Activated CD4-positive, CD25-positive, alpha-beta regulatory T cell treated with anti-CD3 and anti-CD28 coated beads, Interleukin-2, amount 50 U/mL, for 24 hours (primary cell): ENCODE data around the gene FCF1.
A peak's percentile ranks its signal among the peaks of the same experiment; 100 is the strongest.
"Not testable (repeated sequence)": the region's sequence is repeated elsewhere in the genome, so short reads cannot be mapped to it uniquely, and the experiment has no call there.

ENCODE experiments used
- ATAC-seq, 2 donors: fragments of 150-1000 bp; cut with Tn5 transposase; one replicate each; pipeline ENCODE4 v1.10.0; 2021; ENCODE audit warnings: mild to moderate bottlenecking in 1 of 2, moderate library complexity in 1 of 2

Gene FCF1

DNA sequence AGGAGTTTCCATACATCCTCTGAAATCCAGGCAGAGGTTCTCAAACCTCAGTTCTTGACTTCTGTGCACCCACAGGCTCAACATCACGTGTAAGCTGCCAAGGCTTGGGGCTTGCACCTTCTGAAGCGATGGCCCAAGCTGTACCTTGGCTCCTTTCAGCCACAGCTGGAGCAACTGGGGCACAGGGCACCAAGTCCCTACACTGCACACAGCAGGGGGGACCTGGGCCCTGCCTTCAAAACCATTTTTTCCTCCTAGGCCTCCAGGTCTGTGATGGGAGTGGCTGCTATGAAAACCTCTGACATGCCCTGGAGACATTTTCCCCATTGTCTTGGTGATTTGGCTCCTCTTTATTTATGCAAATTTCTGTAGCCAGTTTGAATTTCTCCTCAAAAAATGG is 10.7 kb upstream of the FCF1 start:
- ATAC-seq: no peak

DNA sequence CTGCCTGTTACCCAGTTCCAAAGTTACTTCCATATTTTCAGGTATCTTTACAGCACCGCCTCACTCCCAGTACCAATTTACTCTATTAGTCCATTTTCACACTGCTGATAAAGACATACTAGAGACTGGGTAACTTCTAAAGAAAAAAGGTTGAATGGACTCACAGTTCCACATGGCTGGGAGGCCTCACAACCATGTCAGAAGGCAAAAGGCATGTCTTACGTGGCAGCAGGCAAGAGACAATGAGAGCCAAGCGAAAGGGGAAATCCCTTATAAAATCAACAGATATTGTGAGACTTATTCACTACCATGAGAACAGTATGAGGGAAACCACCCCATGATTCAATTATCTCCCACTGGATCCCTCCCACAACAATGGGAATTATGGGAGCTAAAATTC is 9.9 kb upstream of the FCF1 start:
- ATAC-seq: no peak

DNA sequence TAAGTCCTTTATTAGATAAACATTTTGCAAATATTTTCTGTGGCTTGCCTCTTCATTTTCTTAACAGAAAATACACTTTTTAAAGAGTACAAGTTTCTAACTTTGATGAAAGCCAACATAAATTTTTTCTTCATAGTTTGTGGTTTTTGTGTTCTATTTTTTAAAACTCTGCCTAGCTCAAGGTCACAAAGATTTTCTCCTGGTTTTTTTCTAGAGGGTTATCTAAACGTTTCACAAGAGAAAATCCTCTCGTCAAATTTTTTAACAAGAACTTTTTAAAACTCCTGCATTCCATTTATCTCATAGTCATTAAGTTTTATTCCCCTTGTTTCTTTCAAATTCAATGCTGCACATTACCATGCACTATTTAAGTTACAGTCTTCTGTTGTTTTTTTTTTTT is 8.3 kb upstream of the FCF1 start:
- ATAC-seq: no peak

DNA sequence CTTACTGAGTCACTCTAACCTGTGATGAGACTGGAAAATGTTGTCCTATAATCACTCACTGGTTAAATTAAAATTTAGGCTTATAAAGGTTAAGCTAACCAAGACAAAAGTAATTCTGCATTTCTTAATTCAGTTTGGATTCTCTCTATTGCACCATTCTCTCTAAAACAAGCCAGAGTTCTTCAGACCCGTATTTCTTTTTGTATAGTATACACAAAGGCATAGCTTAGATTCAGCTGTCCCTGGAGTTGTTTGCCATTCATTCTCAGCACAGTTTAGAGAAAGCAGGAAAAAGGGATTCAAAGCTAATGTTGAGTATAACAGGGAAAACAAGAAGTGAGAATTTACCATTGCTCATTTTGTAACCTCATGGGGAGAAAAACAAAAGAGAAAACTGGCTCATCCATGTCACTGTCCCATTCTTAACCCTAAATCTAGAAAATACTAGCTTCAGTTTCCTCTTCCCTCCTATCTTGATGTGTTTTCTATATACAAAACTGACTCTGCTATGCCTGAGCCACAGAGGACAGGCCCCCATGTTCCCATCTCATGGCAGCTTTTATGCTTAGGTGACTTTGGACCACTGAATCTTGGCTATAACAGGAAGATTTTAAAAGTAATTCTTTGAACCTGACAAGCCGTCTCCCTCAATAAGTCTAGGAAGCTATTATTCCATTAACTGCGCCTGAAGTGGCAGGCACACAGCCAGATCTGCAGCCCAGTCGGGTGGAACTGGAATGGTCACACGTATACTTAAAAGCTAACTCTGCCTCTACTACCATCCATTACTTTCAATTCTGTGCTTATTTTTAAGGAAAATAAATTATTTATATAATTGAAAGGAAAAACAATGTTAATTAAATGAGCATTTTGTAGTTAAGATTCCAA is 7.1 kb upstream of the FCF1 start:
- no peak for ATAC-seq

DNA sequence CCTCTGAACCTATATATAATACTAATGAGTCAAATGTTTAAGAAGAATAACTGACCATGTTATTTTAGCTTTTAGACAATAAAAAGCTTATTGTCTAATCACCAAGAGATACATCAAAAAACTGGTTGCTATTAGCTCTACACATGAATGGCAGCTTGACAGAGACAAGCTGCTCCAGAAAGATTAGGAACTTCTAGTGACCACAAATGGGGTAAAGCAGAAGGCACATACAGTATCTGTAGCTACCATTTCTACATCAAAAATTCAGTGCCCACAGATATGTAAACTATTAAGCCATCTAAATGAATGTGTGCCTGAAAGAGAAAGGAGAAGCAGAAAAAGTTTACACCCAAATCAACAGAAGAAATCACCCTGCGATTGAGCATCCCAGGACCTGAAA is 2.5 kb upstream of the FCF1 start:
- ATAC-seq: no peak

DNA sequence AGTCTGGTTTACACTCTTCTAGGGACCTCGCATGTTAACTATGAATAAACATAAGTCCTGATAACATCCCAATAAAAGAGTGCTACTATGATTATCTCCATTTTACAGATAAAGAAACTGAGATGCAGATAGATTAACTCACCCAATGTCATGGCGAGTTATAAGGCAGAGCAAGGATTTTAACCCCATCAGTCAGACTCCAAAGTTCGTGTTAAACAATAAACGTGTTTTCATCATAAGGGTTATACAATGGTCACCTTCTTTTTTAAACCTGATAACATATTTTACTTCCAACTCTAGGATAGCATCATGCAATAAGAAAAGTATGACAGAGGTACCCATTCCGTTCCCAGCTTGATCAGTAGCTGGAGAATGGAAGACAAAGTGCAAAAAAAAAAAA is 1.3 kb upstream of the FCF1 start:
- no peak for ATAC-seq

DNA sequence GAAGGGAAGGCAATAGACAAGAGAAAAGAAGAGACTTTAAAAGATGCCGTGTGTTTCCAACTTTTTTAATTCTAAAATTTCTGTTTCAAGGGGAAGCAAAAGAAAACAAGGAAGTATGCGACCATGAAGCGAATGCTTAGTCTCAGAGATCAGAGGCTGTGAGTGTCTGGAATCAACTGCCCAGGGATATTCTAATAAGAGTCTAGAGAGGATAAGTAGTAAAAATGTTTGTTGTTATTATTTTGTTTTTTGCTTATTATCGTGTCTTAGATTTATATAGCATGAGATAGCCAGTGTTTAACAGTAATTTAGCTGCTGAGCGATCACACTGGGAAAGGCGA is 421 bp downstream of the FCF1 start:
- no peak for ATAC-seq

DNA sequence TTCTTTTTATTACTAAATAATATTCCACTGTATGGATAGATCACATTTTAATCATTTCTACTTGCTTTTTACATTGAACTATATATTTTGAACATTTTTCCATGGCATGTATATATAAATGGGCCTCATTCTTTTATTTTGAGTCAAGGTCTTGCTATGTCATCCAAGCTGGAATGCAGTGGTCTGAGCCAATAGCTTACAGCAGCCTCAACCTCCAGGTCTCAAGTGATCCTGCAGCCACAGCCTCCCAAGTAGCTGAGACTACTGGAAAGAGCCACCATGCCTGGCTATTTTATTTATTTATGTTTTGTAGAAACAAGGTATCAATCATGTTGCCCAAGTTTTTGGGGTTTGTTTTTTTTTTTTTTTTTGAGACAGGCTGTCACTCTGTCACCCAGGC is 7.6 kb downstream of the FCF1 start:
- no peak for ATAC-seq

DNA sequence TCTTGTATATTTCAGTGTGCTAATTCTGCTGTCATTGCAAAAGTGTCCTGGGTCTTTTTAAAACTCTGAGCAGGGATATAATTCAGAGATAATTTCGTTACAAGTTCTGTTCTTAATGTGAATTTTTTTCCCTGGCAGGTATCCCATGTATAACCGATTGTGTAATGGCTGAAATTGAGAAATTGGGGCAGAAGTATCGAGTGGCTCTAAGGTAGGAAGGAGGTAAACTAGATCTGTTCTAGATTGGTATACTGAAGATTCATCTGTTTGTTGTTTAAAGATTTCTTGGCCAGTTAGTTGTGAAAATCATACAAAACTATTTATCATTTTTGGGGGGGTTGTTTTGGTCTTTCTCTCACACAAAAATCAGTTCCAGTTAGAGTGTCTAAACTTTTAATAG is 10.2 kb downstream of the FCF1 start:
- no peak for ATAC-seq

DNA sequence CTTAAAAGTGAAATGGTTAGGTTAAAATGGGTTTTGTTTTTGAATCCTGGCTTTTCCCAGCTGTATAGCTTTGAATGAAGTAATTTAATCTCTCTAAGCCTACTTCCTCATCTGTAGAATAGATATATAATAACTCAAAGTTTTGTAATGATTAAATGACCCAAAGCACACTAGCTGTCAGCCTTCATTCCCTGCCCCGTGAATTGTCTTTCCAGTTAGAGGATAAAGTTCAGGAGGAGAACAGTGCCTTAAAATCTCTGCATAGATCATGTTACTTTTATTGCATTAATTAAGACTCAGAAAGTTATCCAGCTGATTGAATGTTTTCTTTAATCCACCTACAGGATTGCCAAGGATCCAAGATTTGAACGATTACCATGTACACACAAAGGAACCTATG is 19.4 kb downstream of the FCF1 start:
- ATAC-seq: no peak

DNA sequence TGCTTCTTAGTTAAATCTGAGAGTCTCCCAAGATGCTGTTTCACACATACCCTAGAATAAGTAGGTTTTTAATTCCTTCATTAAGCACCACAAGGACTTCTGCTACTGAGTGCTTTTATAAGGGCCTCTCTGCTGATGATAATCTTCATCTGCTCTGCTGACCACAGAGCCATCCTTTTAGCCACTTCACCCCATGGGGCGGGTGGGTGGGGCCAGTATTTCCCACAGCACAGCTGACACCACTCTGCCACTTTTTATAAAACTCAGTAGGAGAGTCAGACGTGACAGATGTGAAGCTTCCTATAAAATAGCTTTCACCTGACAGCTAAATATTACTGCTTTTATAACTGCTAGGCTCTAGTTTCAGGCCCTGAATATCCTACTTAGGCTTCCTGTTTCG is 20.3 kb downstream of the FCF1 start:
- ATAC-seq: no peak

DNA sequence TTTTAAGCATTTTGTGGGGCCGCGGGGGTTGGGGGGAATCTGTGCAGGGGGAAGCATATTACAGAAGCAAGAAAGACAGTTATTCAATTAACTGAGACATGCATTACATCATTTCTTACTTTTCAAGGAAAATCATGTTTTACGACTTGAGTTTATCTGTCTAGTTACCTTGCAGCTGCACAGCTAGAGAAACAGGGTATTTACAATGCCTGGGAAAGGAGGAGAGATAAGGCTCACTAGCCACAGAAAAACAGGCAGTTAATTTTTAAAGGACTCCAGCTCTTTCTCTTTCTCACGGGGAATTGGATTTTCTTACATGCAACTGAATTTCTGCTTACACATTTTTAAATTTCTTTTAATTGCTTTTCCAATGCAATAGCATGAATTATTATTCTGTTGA is 22.2 kb downstream of the FCF1 start:
- no peak for ATAC-seq

DNA sequence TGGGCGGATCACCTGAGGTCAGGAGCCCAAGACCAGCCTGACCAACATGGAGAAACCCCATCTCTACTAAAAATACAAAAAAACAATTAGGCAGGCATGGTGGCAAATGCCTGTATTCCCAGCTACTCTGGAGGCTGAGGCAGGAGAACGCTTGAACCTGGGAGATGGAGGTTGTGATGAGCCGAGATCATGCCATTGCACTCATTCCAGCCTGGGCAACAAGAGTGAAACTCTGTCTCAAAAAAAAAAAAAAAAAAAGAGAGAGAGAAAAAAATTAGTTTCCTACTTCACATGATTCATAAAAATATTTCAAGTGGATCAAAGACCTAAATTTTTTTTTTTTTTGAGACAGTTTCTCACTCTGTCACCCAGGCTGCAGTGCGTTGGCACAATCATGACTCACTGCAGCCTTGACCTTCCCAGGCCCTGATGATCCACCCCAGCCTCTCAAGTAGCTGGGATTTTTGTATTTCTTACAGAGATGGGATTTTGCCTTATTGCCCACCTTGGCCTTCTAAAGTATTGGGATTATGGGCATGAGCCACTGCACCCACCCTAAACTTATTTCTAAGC is 24.9 kb downstream of the FCF1 start:
- no peak for ATAC-seq

DNA sequence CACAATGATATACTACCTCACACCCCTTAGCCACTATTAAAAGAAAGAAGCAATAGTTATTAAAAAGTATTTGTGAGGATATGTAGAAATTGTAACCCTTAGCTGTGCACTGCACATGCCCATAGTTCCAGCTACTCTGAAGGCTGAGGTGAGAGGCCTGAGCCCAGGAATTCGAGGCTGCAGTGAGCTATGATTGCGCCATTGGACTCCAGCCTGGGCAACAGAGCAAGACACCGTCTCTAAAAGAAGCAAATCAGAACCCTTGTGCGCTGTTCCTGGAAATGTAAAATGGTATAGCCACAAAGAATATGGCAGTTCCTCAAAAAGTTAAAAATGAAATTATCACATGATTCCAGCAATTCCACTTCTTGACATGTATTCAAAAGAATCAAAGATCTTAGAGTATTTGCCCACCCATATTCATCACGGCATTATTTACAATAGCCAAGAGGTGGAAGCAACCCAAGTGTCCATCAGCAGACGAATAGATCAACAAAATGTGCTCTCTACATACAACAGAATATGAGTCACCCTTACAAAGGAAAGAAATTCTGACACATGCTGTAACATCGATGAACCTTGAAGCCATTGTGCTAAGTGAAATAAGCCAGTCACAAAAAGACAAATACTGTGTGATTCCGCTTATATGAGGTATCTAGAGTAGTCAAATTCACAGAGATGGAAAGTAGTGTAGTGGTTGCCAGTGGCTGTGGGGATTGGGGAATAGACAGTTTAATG is 26.5 kb downstream of the FCF1 start:
- ATAC-seq: no peak

DNA sequence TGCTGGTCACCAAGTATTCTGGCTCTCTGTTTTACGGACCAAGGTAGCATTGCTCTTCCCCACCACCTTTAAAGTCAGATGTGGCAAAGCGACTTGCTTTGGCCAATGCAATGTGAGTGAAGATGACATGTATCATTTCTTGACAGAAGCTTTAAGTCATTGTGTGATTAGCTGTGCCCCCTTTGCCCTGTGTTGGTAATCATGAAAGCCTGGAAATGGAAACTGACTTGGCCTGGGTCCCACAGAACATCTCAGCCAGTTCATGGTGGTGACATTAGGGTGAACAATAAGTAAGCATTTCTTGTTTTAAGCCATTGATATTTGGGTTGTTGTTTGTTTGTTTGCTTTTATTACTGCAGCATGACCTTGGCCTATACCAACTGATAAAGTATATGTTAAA is 34.3 kb downstream of the FCF1 start:
- no peak for ATAC-seq

DNA sequence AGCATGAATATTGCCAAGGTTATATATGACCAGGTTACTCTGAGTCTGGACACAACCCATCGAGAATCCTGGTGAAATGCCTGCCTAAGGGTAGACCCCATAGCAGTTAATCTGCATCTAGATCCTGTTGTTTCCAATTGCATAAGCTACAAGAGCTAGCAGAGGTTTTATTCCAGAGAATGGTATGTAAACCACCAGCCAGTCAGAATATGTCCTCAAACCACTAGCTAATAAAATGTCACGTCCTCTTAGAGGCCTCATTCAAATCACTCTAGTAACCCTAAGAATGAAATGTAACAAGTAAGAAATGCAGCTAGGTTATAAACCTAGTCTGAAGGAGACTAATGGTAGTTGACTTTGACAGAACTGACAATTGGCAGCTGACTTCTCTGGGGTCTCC is 41.2 kb downstream of the FCF1 start:
- no peak for ATAC-seq

DNA sequence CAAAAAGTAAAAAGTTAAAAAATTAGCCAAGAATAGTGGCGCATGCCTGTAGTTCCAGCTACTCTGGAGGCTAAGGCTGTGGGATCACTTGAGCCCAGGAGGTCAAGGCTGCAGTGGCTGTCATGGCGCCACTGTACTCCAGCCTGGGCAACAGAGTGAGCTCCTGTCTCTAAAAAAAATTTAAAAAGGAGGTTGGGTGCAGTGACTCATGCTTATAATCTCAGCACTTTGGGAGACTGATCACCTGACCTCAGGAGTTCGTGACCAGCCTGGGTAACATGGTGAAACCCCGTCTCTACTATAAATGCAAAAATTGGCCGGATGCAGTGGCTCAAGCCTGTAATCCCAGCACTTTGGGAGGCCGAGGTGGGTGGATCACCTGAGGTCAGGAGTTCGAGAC is 42.0 kb downstream of the FCF1 start:
- ATAC-seq: no peak

DNA sequence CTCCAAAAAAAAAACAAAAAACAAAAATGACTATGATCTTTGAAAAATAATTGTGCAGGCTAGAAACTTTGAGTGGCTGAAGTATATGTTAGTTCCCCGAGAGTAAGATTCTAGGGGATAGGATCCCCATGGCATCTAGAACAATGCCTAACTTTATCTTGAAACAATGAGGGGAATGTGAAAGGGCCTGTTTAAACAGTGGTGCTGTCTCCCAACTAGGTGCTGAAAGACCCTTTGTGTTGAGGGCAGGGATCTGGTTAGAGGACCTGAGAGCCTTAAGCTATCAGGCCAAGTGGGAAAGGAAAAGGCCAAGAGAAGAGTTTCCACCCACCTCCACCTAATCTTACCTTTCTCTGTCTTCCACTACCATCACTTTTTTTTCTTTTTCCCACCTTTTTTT is 43.4 kb downstream of the FCF1 start:
- ATAC-seq: no peak

DNA sequence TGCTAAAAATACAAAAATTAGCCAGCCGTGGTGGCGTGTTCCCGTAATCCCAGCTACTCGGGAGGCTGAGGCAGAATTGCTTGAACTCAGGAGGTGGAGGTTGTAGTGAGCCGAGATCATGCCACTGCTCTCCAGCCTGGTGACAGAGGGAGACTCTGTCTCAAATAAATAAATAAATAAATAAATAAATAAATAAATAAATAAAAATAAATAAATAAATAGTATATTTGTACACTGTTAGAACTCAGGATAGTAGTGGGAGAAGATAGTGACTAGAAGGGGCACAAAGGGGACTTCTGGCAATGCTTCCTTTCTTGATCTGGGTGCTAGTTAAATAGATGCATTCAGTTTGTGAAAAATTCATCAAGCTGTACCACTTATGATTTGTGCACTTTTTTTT is 45.6 kb downstream of the FCF1 start:
- ATAC-seq: not testable (repeated sequence)

DNA sequence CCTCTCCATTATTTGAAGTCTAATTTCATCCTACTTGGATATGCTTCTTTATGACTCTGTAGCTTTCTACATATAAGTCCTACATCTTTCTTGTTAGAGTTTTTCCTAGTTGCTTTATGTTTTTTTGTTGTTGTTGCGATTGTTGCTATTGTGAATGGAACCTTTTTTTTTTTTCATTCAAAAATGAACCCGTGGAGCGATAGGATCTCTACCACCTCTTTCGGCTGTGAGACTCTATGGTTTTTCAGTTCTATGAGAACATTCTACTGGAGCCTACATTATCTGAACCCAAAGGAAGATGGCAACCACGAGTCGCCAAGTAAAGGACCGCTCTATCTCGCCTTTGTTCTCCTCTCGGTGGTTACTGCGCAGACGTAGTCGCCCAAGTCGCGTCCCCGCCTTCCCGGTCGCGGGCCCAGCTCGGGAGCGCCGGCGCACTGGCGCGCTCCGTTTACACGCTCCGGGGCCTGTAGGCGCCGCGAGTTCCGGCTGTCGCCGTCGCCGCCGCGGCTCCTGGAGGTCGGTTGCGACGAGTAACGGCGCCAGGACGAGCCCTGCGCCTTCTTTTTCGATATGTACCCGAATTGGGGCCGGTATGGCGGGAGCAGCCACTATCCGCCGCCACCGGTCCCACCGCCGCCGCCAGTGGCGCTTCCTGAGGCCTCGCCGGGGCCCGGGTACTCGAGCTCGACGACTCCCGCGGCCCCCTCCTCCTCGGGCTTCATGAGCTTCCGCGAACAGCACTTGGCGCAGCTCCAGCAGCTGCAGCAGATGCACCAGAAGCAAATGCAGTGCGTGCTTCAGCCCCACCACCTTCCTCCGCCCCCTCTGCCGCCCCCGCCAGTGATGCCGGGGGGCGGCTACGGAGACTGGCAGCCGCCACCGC is 50.2 kb downstream of the FCF1 start, which contains the start of gene YLPM1:
YLPM1 (plus strand) TSS at position 400 of the 886 bp plus-strand sequence; CDS start at position 574, 174 bp downstream.
- peak; percentile 95 to 97 for ATAC-seq

DNA sequence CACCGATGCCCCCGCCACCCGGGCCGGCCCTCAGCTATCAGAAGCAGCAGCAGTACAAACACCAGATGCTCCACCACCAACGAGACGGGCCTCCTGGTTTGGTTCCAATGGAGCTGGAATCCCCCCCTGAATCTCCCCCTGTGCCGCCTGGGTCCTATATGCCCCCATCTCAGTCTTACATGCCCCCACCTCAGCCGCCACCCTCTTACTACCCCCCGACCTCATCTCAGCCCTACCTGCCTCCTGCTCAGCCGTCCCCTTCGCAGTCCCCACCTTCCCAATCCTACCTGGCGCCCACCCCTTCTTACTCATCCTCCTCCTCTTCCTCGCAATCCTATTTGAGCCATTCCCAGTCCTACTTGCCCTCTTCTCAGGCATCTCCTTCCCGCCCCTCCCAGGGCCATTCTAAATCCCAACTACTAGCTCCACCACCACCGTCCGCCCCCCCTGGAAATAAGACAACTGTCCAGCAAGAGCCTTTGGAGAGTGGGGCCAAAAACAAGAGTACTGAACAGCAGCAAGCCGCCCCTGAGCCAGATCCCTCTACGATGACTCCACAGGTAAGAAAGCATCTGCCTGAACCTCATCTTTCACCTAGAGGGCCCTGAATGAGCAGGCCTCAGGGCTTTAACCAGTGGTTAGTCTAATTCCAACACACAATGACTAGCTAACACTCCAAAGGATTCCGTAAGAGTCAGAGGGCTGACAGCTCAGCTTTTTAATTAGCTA is 51.0 kb downstream of the FCF1 start:
- ATAC-seq: peak in 1 of 2 donors; percentile 11

DNA sequence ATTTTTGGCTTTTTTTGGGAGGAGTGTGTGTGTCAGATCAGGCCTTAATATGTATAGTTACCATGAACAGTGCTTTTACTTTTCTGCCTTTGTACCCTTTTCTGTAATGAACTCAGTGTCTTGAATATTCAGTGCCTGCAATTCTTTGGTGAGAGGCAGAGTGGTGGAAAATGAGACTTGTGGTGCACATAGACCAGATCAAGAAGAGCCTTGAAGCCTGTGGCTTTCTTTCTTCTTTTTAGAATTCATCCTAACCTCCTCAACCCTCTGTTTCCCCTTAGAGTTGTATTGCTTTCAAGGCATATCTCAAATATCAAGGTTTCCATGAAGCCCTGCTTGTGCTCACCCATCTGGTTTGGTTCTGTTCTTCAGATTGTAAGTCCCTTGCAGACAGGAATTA is 52.8 kb downstream of the FCF1 start:
- no peak for ATAC-seq
